GM12874 (cell line): Measurements from ENCODE around the gene CARS1.

Experiments used
- CTCF ChIP-seq: IDR thresholded peaks from 2 replicates; pipeline ENCODE4 v1.5.1; 2011; ENCODE audit warnings: low read depth, mild to moderate bottlenecking, control low read depth, low read length, moderate library complexity; ENCODE audit not compliant: insufficient read depth

The CARS1 gene

GRCh38 chr11:3057069-3057963 is at the start of gene CARS1:
Gene CARS1, minus strand, starts transcription at chr11:3057423. Its CDS starts 56 bp downstream, at chr11:3057367.
- TF ChIP-seq CTCF: no peak

GRCh38 chr11:3105791-3106735 is 48.8 kb upstream of the CARS1 start:
- TF ChIP-seq CTCF: no peak

- no peak for TF ChIP-seq CTCF
Measured at GRCh38 chr11:3104961-3105790, 48.0 kb upstream of the CARS1 start.

GRCh38 chr11:3104051-3104714 is 47.0 kb upstream of the CARS1 start:
- no peak for TF ChIP-seq CTCF

GRCh38 chr11:3103076-3103475 is 45.9 kb upstream of the CARS1 start:
- TF ChIP-seq CTCF: no peak

- TF ChIP-seq CTCF: no peak
Measured at GRCh38 chr11:3102641-3102921, 45.4 kb upstream of the CARS1 start.
